Type B pancreatic cell (in vitro differentiated cells): ENCODE results near the gene PRDM16. TPM values are rescaled to one million over a fixed set of nuclear protein-coding genes. Genes with fewer than 3 reads are reported as not detected.
A peak's percentile ranks its signal among the peaks of the same experiment; 100 is the strongest.

ENCODE experiments used
- DNase-seq: peaks from one replicate; pipeline ENCODE4 v3.0.0; 2021; ENCODE audit warnings: mixed read lengths; ENCODE audit not compliant: unreplicated experiment; ENCODE audit errors: extremely low spot score
- H3K27ac Mint-ChIP-seq: 2 replicates; pipeline ENCODE4 v1.8.0; 2021; ENCODE audit warnings: mild to moderate bottlenecking, mixed read lengths
- H3K27me3 Mint-ChIP-seq: 2 replicates; pipeline ENCODE4 v1.8.0; 2021; ENCODE audit warnings: mixed read lengths
- H3K36me3 Mint-ChIP-seq: 2 replicates; pipeline ENCODE4 v1.8.0; 2021; ENCODE audit warnings: mixed read lengths
- H3K4me1 Mint-ChIP-seq: one replicate; pipeline ENCODE4 v1.8.0; 2021; ENCODE audit warnings: mixed read lengths; ENCODE audit not compliant: unreplicated experiment
- H3K4me3 Mint-ChIP-seq: 2 replicates; pipeline ENCODE4 v1.8.0; 2021; ENCODE audit warnings: mild to moderate bottlenecking, mixed read lengths
- H3K9me3 Mint-ChIP-seq: 2 replicates; pipeline ENCODE4 v1.8.0; 2021; ENCODE audit warnings: mixed read lengths
- total RNA-seq: library from RNA; stranded (reverse); gene quantifications from 2 replicates; pipeline ENCODE4 v1.2.1, GENCODE V29; 2021; ENCODE audit warnings: low replicate concordance
- TF ChIP-seq, protein P1 (sequence below): fragments of 200-600 bp; sonication (generic); conservative IDR thresholded peaks from 2 replicates; pipeline ENCODE4 v1.5.0; 2021; ENCODE audit warnings: antibody characterized with exemption, mild to moderate bottlenecking

The PRDM16 gene
- total RNA-seq, 1 donor from 2014 or later, result 23.6 TPM

DNA sequence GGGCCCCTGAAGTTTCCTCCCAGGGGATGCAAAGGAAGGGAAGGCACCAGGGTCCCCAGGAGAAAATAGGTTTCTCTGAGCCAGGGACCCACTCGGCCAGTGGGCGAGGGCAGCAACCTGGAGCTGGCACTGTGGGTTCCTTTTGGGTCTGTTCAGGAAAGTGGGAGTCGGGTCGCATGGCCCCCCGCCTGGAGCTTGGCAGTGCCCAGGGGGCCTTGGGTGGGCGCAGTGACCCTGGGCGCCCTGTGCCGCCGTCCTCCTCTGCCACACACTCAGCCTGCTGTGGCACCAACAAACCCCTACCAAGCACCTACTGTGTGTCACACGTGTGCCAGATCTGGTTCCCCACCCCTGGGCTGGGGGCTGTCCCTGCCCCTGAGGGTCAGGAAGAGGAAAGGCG lies 296.0 kb downstream of the PRDM16 start:
- TF ChIP-seq, protein P1, sequence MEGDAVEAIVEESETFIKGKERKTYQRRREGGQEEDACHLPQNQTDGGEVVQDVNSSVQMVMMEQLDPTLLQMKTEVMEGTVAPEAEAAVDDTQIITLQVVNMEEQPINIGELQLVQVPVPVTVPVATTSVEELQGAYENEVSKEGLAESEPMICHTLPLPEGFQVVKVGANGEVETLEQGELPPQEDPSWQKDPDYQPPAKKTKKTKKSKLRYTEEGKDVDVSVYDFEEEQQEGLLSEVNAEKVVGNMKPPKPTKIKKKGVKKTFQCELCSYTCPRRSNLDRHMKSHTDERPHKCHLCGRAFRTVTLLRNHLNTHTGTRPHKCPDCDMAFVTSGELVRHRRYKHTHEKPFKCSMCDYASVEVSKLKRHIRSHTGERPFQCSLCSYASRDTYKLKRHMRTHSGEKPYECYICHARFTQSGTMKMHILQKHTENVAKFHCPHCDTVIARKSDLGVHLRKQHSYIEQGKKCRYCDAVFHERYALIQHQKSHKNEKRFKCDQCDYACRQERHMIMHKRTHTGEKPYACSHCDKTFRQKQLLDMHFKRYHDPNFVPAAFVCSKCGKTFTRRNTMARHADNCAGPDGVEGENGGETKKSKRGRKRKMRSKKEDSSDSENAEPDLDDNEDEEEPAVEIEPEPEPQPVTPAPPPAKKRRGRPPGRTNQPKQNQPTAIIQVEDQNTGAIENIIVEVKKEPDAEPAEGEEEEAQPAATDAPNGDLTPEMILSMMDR, result no peak
- H3K36me3 Mint-ChIP-seq, result no peaks in the 10 kb centered on the region
- peaks cover 43% of the 10 kb centered on the region for H3K27me3 Mint-ChIP-seq
- H3K4me3 Mint-ChIP-seq, result no peak overlapping the region
- H3K9me3 Mint-ChIP-seq, result no peaks in the 10 kb centered on the region
- H3K27ac Mint-ChIP-seq, result no peak overlapping the region
- DNase-seq, result no peak
- H3K4me1 Mint-ChIP-seq, result peaks cover 35% of the 10 kb centered on the region

DNA sequence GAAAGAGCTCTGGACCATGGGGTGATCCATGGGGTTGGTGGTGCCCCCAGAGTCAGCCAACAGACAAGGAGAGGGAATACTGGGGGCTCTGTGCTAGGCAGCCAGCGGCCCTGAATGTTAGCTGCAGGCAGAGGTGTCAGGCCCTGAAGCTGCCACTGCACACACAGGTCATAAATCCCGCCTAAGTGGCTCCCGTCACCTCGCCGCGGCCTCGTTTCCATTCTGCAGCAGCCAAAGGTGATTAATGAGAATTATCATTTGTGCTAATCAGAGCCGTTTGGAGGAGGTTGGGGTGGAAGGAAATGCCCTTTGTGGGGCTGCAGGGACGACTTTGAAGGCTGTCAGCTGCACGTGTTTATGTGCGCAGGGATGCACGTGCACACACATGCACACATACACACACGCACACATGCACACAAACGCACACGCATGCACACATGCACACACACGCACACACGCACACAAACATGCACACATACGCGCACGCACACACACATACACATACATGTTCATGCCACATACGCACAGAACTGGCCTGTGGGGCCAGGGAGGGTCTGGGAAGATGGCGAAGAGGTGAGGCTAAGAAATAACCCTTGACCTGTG lies 296.6 kb downstream of the PRDM16 start:
- Mint-ChIP-seq H3K4me3 (peak overlapping the region; percentile 69), H3K36me3 (no peaks in the 10 kb centered on the region), H3K4me1 (peaks cover 30% of the 10 kb centered on the region), H3K27me3 (peaks cover 41% of the 10 kb centered on the region), H3K9me3 (no peaks in the 10 kb centered on the region), H3K27ac (no peak overlapping the region)
- DNase-seq, result no peak
- TF ChIP-seq, protein P1, result no peak

DNA sequence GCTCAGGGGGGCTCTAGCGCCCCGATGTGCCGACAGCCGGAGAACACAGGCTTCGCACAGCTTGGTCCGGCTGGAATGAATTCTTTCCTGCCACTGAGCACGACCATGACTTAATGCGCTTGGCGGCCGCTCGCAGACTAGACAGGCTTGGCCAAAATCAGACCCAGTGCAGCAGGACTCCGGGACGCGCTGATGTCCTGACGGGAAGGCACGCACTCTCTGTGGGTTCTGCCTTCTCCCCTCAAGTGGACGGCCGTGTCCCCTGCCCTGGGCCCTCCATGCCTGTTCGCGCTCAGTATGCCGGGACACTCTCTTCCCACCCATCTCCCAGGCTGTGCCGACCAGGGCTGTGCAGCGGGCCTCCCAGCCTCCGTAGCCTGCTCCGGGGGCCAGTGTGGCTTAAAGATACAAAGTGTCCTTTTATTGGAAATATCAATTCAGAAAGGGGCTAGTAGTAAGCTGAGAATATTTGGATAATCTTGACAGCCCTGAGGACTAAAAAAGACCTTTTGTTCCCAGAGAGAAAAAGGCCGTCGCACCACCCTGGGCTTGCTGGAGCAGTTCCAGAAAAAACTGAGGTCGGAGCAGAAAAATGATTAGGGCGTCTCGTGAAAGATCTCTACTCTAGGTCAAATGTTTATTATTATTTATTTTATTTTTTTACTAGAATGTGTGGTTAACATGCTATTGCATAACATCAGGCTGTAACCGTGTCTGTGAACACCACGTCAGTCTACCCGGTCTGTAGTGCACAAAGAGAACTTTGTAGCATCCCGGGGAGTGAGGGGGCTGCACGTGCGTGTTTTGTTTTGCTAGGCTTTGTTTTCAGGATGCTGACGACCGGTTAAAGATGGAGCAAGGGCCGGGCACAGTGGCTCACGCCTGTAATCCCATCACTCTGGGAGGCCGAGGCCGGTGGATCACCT lies 297.4 kb downstream of the PRDM16 start:
- DNase-seq, result no peak

DNA sequence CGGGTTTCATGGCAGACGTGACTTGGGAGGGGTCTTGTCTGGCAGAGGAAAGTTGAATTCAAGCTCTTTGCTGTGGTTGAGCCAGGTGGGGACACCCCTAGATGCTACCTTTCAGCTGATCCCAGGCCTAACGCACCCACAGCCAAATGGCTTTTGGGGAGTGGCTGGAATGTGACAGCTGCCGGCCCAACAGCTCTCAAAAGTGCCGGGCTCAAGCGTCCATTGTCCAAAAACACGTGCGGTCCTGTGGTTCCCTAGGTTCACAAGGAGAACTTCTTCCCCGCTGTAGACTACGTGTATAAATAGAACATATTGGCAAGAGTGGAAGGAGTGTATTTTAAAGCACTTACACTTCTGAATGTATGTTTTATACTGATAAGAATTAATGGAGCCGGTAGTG lies 298.4 kb downstream of the PRDM16 start:
- no peaks in the 10 kb centered on the region for H3K9me3 Mint-ChIP-seq
- H3K4me1 Mint-ChIP-seq, result peaks cover 30% of the 10 kb centered on the region
- H3K4me3 Mint-ChIP-seq, result no peak overlapping the region
- no peak for DNase-seq
- no peak overlapping the region for H3K27ac Mint-ChIP-seq
- no peaks in the 10 kb centered on the region for H3K36me3 Mint-ChIP-seq
- peaks cover 33% of the 10 kb centered on the region for H3K27me3 Mint-ChIP-seq
- TF ChIP-seq, protein P1, result no peak

More for the DNA sequence above, 297.4 kb downstream of the PRDM16 start:
- TF ChIP-seq, protein P1, result no peak
- Mint-ChIP-seq H3K27ac (no peak overlapping the region), H3K27me3 (peaks cover 40% of the 10 kb centered on the region), H3K9me3 (no peaks in the 10 kb centered on the region), H3K36me3 (no peaks in the 10 kb centered on the region), H3K4me3 (peak overlapping the region; percentile 69), H3K4me1 (peaks cover 30% of the 10 kb centered on the region)

DNA sequence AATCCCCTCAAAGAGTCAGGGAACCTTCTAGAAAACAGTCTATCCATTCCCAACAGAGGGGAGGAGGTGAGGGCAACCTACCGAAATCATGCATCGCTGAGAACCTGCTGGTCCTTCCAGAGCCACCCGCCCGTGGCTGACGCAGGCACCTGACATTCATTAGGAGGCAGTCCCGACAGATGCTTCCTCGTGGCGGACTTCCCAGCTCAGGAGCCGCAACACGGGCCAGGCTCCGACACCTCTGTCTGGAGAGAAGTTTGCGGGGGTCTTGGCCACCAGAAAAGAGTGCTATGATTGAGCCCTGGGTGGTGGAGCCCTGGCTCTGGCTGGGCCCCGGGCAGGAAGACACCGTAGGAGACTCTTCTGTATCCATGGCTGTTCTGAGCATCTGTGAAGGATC lies 299.1 kb downstream of the PRDM16 start:
- no peak for DNase-seq
- no peak overlapping the region for H3K27ac Mint-ChIP-seq
- H3K4me1 Mint-ChIP-seq, result peaks cover 30% of the 10 kb centered on the region
- no peak overlapping the region for H3K4me3 Mint-ChIP-seq
- no peaks in the 10 kb centered on the region for H3K9me3 Mint-ChIP-seq
- TF ChIP-seq, protein P1, result no peak
- H3K36me3 Mint-ChIP-seq, result no peaks in the 10 kb centered on the region
- peaks cover 32% of the 10 kb centered on the region for H3K27me3 Mint-ChIP-seq
